ENCODE data around the gene ITPR3. TPM values are rescaled to one million over a fixed set of nuclear protein-coding genes. Genes with fewer than 3 reads are reported as not detected.

Gene ITPR3
- polyA plus RNA-seq, 3 donors, result 8.2 to 9.1 (median 8.2) TPM

GRCh38 chr6:33636655-33637054 lies 15.5 kb downstream of the ITPR3 start:
- no peak for DNase-seq

GRCh38 chr6:33638556-33638955 lies 17.4 kb downstream of the ITPR3 start:
- no peak for DNase-seq

- no peak for DNase-seq
These were observed 18.4 kb downstream of the ITPR3 start for GRCh38 chr6:33639559-33639958.

- no peak for DNase-seq
These were observed 19.2 kb downstream of the ITPR3 start for GRCh38 chr6:33640361-33640760.

- DNase-seq, result no peak
These were observed 20.0 kb downstream of the ITPR3 start for GRCh38 chr6:33641144-33641543.

- DNase-seq, result no peak
These were observed 20.5 kb downstream of the ITPR3 start for GRCh38 chr6:33641602-33642001.

GRCh38 chr6:33642897-33643296 lies 21.8 kb downstream of the ITPR3 start:
- DNase-seq, result no peak

- DNase-seq, result no peak
These were observed 30.3 kb downstream of the ITPR3 start for GRCh38 chr6:33651403-33651802.

- DNase-seq, result no peak
These were observed 30.9 kb downstream of the ITPR3 start for GRCh38 chr6:33652002-33652401.

- no peak for DNase-seq
These were observed 33.9 kb downstream of the ITPR3 start for GRCh38 chr6:33654831-33655554.

- no peak for DNase-seq
These were observed 35.7 kb downstream of the ITPR3 start for GRCh38 chr6:33656844-33657243.

GRCh38 chr6:33658982-33659689 lies 38.0 kb downstream of the ITPR3 start:
- DNase-seq, result no peak

- DNase-seq, result no peak
These were observed 38.9 kb downstream of the ITPR3 start for GRCh38 chr6:33659986-33660385.

- DNase-seq, result no peak
These were observed 40.1 kb downstream of the ITPR3 start for GRCh38 chr6:33661106-33661838.

- no peak for DNase-seq
These were observed 41.2 kb downstream of the ITPR3 start for GRCh38 chr6:33662318-33662717.

GRCh38 chr6:33663028-33663427 lies 41.9 kb downstream of the ITPR3 start:
- no peak for DNase-seq

GRCh38 chr6:33663727-33664449 lies 42.8 kb downstream of the ITPR3 start:
- DNase-seq, result no peak

- DNase-seq, result no peak
These were observed 43.5 kb downstream of the ITPR3 start for GRCh38 chr6:33664506-33665057.

GRCh38 chr6:33665957-33666356 lies 44.8 kb downstream of the ITPR3 start:
- DNase-seq, result no peak

GRCh38 chr6:33667072-33667471 lies 46.0 kb downstream of the ITPR3 start:
- DNase-seq, result no peak

- DNase-seq, result no peak
These were observed 46.7 kb downstream of the ITPR3 start for GRCh38 chr6:33667776-33668175.

GRCh38 chr6:33668328-33668727 lies 47.2 kb downstream of the ITPR3 start:
- DNase-seq, result no peak

All from renal pelvis (tissue), 4 donors.